Activated CD8-positive, alpha-beta memory T cell treated with anti-CD3 and anti-CD28 coated beads, Interleukin-2, amount 50 U/mL, for 1 hour (primary cell): ENCODE results near the gene FCHO1.

Experiments used
- DNase-seq: peaks from one replicate; pipeline ENCODE4 v3.0.0-alpha.2; 2020; ENCODE audit errors: extremely low read depth

Gene FCHO1

DNA sequence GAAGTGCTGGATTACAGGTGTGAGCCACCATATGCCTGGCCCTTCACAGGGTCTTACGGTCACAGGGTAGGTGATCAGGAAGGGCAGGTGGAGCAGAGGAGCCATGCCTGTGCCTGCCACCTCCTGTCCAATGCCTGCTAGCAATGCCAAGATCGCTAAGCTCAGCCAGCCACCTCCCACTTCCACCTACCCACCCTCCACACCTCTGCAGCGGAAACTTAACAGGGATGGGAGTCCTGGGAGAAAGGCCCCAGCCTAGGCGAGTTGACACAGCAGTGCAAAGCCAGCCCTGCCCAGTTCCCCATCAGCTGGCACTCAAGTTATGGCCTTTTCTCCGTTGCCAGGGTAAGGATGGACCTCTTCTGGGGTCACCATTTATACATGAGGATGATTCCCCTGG, 15.9 kb upstream of the FCHO1 start:
- no peak for DNase-seq

DNA sequence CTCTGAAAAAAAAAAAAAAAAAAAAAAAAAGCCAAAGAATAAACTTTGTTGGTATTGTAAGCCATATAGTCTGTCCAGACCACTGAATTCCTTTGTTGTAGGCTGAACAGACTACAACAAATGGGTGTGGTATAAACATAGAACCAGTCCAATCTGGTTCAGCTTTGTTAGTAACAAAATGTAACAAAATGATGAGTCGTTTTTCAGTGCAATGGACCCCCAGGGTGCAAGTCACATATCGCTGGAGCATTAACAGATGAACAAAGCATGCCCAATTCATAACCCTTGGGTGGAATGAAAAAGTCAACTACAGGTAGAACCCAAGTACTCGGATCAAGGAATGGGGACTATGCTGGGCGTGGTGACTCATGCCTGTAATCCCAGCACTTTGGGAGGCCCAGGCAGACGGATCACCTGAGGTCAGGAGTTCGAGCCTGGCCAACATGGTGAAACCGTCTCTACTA, 13.6 kb upstream of the FCHO1 start:
- no peak for DNase-seq

DNA sequence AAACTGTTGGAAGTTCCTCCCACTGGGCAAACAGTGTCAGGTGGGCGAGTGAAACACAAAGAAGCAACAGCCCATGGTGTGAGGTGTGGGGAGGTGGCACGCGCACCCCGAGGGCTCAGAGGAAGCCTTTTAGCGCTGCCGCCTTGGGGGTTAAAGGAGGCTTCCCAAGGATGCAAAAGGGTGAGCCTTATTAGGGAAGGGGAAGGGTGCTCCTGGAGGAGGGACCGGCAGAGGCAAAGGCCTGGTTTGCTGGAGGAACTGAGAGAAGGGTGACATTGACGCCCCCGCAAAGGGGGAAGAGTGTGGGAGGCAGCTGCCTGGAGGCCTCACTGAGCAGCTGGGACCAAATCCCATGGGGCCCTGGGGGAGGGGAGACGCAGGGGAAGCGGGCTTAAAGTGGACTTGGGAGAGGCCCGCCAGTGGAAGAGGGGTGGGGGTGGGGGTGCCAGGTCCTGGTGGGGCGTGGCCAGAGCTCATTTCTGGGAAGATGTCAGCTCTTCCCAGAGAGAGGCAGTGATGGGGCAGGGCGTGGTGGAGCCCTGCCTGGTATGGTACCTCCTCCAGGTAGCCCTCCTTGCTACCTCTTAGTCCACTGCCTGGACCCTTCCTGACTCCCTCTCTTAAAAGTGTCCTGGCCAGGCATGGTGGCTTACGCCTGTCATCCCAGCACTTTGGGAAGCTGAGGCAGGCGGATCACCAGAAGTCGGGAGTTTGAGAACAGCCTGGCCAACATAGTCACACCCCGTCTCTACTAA, 12.0 kb upstream of the FCHO1 start:
- no peak for DNase-seq

DNA sequence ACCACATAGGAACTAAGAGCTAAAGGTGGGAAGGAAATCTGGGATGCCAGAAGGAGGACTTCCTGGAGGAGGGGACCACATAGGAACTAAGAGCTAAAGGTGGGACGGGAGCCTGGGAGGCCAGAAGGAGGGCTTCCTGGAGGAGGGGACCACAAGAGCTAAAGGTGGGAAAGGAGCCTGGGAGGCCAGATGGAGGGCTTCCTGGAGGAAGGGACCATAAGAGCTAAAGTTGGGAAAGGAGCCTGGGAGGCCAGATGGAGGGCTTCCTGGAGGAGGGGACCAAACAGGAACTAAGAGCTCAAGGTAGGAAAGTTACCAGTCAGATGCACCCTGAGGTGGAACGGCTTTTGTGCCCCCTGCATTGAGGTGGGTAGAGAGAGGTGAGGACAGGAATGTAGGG, 9.8 kb upstream of the FCHO1 start:
- DNase-seq: no peak

DNA sequence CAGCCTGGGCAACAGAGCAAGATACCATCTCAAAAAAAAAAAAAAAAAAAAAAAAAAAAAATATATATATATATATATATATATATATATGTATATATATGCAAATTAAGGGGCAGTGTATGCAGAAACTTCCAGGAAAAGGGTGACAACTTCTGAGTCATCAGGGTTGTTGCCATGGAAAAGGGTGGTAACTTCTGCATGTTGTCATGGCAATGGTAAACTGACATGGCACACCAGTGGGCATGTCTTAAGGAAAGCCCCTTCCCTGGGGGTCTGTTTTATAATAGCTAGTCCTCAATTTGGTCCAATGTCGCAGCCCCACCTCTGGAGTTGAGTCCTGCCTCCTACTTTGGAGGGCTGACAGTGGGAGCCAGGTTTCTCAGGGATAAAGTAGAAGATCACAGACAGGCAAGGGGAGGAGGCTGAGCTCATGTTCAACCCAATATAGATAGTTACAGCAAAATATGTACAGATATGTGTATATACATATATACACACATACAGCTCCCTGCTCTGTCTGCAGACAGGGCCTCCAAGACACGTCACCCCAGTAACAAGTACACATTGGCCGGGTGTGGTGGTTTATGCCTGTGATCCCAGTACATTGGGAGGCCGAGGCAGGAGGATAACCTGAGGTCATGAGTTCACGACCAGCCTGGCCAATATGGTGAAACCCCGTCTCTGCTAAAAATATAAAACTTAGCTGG, 7.2 kb upstream of the FCHO1 start:
- no peak for DNase-seq

DNA sequence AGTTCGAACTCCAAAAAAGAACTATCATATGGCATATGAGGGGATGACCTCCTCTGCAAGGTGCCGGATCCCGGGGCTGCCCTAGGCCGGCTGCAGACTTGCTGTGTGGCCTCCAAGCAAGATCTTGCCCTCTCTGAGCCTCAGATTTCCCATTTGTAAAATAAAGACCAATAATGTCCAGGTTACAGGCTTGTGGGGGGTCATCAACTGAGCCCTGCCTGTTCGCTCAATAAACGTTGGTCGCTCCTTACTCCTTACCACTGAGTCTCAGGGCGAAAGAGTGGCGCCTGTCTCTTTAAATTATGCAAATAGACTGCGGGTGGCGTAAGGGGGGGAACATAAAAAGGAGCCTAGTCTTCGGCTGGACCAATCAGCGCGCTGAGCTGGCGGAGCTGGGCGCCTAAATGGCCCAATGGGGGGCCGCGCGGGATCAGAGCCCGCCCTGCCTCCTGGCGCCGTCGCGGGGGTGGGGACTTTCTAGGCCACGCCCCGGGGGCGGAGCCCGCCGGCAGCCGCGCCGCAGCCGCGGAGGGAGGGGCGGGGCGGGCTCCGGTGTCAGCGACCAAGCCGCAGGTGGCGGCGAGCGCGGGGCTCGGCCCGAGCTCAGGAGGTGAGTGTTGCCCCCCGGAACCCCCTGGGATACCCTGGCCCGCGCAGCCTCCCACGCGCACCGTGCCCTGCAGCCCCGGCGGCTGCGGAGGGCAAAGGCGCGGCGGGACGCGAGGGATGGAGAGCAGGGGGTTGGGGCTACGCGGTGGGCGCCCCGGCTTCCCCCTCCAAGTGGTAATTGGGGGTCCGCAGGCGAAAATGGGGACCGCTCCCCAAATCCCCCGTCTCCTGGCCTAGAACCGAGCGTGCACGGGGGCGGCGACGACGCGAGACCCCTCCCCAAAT, 3.8 kb upstream of the FCHO1 start:
- peak; percentile 82 for DNase-seq

DNA sequence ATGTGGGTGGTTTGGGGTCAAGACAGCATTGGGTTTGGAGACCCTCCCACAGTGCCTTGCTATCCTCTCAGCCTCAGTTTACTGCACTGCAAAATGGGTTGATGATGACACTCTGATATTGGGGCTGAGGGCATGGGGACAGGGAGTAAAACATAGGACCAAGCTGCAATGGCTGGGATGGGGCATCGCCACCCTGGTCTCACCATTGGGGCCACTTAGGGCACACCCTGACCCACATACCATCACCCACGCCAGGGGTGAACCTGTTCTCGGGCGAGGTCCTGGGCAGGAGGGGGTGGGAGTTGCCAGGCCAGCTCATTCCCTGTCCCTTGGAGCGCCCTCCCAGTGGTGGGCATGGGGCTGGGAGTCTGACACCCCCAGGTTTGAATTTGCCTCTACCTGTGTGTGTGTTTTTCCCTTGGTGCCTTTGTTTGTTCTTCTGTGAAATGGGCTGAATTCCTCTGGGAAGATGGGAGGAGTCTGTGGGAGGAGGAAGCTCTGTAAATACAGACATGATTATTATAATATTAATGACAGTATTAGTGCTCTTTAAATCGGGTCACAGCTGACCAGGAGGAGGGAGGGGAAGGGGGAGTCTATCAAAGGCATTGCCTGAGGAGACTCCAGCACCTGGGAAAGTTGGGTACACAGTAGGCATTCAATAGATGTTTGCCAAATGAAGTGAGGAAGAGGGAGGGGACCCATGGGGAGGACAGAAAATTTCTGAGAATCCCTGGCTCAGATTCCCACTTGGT, 2.2 kb upstream of the FCHO1 start:
- DNase-seq: no peak

DNA sequence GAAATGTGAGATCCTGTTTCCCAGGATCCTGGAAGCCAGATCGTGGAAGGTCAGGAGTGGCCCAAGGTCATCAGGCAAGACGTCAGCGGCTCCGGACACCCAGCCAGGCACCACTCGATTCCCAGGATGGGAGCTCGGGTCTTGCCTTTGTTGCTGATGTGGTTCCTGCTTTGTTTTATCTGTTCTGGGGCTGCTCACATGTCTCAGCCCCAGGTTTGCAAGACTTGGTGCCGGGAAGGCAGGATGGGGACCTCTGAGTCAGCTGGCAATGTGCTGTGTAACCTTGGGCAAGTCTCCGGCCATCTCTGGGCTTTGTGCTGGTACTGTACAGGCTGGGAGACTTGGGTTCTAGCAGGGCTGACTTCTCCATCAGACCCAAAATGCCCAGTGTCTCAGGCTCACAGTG, 1.4 kb upstream of the FCHO1 start:
- no peak for DNase-seq

DNA sequence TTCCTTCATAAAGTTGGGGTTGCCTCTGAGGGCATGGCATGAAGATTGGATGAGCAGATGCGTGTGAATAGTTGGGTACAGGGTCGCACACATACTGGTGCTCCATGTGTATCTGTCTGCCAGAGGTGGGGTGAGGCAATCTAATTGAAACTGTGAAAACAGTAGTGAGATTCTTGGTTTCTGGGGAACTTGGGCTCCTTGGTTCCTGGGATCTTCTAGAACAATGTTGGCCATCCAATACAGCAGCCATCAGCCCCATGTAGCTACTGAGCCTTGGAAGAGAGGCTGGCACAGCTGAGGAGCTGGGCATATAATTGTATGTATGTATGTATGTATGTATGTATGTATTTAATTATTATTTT, 616 bp downstream of the FCHO1 start:
- DNase-seq: no peak

DNA sequence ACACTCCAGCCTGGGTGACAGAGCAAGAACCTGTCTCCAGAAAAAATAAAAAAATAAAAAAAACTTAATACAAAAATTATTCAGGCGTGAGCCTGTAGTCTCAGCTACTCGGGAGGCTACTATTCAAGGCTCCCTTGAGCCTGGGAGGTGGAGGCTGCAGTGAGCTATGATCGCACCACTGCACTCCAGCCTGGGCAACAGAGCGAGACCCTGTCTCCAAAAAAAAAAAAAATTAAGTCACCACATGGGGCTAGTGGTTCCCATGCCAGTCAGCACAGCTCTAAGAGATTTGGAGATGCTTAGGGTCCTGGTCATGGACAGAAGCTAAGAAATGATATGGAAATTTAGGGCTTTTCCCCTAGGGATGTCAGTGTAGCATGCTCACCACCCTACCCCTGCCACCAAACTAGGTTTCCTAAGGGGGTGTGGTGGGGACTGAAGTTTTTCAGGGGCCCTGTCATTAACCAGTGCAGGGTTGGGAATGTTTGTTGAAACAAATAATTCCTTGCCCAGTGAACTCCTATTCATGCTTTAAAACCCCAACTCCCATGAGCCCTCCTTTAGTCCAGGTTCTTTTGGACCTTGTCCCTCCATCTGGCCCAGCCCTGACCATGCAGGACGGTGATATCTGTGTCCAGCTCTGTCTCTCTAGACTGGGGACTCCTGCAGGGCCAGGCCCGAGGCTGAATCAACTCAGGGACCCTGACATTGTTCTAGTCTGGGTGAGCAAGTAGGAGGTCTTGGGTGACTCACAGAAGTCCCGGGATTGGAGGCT, 1.8 kb downstream of the FCHO1 start:
- DNase-seq: no peak

DNA sequence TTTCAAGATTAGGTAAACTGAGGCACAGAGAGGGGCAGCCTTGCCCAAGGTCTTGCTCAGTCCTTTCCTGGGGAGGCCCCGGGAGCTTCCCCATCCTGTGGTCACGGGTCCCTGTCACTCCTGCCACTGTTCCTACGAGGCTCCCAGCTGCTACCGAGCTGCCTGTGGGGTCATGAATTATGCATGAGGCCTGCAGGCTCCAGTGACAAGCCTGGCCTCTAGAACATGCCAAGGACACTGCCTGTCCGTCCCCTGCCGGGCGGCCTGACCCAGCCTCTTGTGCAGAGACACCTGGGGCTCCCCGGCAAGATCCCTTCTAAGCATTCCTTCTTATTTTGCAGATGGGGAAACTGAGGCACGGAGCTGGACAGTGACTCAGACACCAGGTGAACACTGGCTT, 2.7 kb downstream of the FCHO1 start:
- no peak for DNase-seq

DNA sequence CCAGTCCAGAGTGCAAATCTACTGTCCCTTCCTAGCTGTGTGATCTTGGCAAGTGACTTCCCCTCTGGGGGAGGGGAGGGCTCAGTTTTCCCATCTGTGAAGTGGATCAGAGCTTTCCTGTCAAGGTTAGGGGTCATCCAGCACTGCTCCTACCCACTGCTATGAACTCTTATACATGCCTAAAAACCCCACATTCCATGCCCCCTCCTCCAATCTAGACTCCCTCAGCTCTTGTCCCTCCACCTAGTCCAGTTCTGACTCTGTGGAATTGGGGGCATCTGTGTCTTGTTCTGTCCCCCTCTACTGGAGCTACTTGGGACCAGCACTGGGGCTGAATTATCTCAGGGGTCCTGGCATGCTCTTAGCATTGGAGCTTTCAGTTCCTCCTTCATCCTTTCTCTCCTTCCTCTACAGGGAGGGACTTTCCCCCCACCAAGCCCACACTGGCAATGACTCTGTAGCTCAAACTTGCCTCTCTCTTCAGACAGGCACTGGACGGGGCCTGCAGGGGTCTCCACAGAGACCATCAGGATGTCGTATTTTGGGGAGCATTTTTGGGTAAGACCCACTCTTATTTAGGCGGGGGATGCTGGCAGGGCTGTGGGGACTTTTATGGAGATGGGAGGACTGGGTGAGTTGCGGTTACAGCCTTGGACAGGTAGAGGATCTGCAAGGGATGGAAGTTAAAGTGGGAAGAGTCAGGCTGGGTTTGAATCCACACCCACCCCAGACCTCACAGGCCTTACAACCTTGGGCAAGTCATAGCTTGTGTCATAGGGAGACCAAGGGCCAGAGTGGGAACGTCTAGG, 3.6 kb downstream of the FCHO1 start:
- DNase-seq: no peak

DNA sequence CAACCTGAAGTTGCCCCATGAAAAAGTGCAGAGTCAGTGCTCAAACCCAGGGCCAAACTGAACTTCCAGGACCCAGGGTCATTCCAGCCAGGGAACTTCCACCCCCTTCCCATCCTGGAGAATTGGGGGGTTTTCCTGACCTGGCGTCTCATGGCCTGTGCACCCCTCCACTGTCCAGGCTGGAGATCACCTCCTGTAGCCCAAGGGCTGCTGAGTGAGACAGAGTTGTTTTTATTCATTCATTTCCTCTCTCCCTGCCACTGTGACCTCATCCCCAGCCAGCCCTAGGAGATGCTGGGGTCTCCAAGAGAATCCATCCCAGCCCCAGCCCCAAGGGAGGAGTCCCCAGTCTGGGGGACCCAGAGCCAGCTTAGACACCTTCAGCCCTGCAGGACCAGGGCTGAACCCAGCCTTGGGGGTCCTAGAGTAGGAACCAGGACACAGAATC, 4.2 kb downstream of the FCHO1 start:
- DNase-seq: no peak

DNA sequence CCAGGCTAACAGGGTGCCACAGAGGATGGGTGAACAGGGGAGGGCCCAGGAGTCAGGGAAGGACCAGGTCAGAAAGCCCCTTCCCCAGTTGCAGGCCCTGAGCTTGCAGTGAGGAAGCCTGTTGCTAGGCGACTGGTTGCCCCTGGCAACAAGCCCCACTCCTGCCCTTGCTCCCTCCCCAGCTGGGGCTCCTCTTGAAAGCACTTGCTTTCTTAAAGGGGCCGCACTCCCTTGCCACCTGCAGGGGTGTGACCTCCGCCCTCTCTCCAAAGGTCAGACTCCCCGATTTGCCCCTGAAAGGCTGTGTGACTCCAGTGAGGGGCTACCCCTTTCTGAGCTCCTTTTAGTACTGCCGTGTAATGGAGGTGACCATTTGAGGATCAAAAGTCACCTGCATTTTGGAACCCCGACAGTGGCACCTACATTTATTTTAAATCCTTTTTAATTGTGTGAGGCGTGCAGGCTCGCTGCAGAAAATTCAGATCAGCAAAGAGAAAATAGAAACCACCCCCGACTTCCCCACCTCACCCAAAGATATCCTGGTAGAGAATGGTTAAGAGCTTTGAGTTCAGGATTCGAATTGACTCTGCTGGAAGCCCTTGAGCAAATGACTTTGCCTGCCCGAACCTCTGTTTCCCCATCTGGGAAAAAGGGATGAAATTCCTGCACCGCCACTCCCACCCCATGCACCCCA, 4.8 kb downstream of the FCHO1 start:
- no peak for DNase-seq

DNA sequence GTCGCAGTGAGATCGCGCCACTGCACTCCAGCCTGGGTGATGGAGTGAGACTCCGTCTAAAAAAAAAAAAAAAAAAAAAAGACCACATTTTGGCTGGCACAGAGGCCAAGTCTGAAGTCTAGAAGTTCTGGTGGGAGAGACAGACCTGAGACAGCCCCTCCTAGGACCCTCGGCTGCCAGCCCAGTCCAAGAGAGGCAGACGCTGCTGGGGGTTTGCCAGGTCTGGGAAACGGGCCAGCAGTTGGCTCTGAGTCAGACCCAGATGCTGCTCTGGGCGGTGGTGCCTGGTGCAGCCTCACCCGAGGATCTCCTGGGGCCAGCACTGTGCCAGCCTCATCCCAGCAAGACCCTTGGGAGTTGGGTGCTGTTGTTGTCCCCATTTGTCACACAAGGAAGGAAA, 5.8 kb downstream of the FCHO1 start:
- DNase-seq: no peak

DNA sequence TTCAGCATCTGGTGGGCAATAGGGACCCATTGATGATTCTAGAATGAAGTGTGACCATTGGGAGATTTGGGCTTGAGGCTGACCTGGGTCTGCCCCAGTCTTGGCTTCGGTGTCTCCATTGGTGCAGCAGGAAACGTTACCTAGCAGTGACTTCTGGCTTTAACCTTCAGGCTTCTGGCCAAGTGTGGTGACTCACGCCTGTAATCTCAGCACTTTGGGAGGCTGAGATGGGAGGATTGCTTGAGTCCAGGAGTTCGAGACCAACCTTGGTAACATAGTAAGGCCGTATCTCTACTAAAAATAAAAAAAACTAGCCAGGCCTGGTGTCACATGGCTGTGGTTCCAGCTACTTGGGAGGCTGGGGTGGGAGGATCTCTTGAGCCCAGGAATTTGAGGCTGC, 7.2 kb downstream of the FCHO1 start:
- DNase-seq: no peak

DNA sequence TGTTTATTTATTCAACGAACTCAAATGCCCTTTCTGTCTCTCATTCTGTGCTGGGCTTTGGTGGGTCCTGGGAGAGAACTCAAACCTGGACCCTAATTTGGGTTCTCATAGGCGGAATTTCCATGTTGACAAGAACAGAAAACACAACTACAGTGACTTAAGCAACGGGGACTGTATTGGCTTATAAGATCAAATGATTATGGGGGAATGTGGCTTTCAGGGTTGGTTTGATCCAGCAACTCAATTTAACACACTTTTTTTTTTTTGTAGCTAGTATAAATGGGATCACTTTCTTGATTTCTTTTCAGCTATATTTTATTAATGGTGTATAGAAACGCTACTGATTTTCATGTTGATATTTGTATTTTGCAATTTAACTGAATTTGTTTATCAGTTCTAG, 9.9 kb downstream of the FCHO1 start:
- no peak for DNase-seq

DNA sequence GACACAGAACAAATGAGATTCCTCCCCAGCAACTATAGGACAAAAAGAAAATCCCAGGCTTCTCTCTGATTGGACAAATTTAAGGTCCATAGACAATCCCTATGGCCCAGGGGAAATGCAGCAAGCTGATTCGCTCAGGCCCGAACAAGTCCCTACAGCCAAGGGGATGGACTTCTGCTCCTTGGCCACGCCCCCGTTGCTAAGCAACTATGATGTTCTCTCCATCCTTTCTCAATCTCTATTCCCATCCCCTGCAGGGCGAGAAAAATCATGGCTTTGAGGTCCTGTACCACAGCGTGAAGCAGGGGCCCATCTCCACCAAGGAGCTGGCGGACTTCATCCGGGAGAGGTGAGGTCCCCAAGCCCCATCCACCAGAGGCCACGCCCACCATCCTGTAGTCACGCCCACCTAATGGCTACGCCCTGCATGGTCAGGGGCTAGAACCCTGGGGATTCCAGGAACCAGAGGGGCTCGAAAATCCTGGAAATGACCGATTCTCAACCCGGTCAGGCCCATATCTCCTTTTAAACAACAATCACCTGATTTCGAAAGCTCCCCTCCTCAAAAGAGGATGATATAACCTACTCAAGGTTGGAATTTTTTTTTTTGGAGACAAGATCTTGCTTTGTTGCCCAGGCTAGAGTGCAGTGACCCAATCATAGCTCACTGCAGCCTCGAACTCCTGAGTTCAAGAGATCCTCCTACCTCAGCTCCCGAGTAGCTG, 11.4 kb downstream of the FCHO1 start:
- DNase-seq: no peak

DNA sequence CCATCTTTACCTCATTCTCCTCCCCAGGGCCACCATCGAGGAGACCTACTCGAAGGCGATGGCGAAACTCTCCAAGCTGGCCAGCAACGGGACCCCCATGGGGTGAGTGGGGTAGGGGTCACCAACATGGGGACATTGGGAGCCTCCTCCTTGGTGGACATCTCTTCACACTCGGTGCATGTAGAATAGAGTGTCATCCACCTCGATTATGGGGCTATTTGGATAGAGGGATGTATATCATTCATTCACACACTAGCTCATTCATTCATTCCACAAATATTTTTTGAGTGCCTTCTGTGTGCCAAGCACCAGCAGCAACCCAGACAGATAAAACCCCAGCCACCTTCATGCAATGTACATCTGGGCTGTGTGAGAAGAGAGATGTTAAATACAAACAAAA, 13.1 kb downstream of the FCHO1 start:
- DNase-seq: no peak
